GM13976 (cell line): ENCODE measurements around the gene MED16.

Experiments
- DNase-seq: peaks from one replicate; pipeline ENCODE4 v3.0.0; 2012; ENCODE audit warnings: low spot score
- CTCF ChIP-seq: IDR thresholded peaks from 2 replicates; pipeline ENCODE4 v1.5.1; 2012; ENCODE audit warnings: borderline replicate concordance, mild to moderate bottlenecking; ENCODE audit not compliant: insufficient read depth; ENCODE audit errors: extremely low read depth, missing control alignments, control extremely low read depth
- in situ Hi-C: fragments of 300-500 bp; cut with MboI; formaldehyde crosslinking; loops from one replicate; pipeline ENCODE4 v1.12.0; 2022; ENCODE audit warnings: low sequenced_read_pairs, mixed read lengths, inconsistent platforms; ENCODE audit not compliant: unreplicated experiment

Gene MED16

GRCh38 chr19:869245-870177, 23.5 kb downstream of the MED16 start:
- TF ChIP-seq CTCF, result no peak
- in situ Hi-C loops, result loop anchor here (10.0 kb wide), 1 partner anchor 45 kb away; the partner anchor contains the start of genes KISS1R and R3HDM4
- DNase-seq, result no peak

GRCh38 chr19:868458-869244, 24.3 kb downstream of the MED16 start:
- DNase-seq, result no peak
- no peak for TF ChIP-seq CTCF
- in situ Hi-C loops, result loop anchor here (10.0 kb wide), 1 partner anchor 46 kb away; the partner anchor contains the start of genes KISS1R and R3HDM4

- no peak for DNase-seq
- in situ Hi-C loops, result loop anchor here (10.0 kb wide), 1 partner anchor 47 kb away; the partner anchor contains the start of genes KISS1R and R3HDM4
- TF ChIP-seq CTCF, result no peak
These were observed 25.0 kb downstream of the MED16 start for GRCh38 chr19:867855-868457.

GRCh38 chr19:867301-867793, 25.6 kb downstream of the MED16 start:
- no peak for DNase-seq
- in situ Hi-C loops, result loop anchor here (10.0 kb wide), 1 partner anchor 47 kb away; the partner anchor contains the start of genes KISS1R and R3HDM4
- TF ChIP-seq CTCF, result no peak

- in situ Hi-C loops, result loop anchor here (10.0 kb wide), 1 partner anchor 48 kb away; the partner anchor contains the start of genes KISS1R and R3HDM4
- no peak for TF ChIP-seq CTCF
These were observed 26.2 kb downstream of the MED16 start for GRCh38 chr19:866769-867300.

More at GRCh38 chr19:866769-867300, 26.2 kb downstream of the MED16 start:
- DNase-seq, result no peak
